A549 (cell line): Measurements from ENCODE around the gene CHP2.

Experiments used
- BHLHE40 ChIP-seq: IDR thresholded peaks from 2 replicates; pipeline ENCODE4 v1.6.1; 2012; ENCODE audit warnings: low read depth, low read length, inconsistent platforms
- CHD2 ChIP-seq: fragments of 150-350 bp; IDR thresholded peaks from 2 replicates; pipeline ENCODE4 v1.6.1; 2014; ENCODE audit warnings: low read length; ENCODE audit not compliant: partially characterized antibody
- JUNB ChIP-seq: fragments of >200 bp; sonication (Bioruptor Twin); formaldehyde crosslinking; IDR thresholded peaks from 2 replicates; pipeline ENCODE4 v1.6.1; 2016
- RCOR1 ChIP-seq: fragments of 150-350 bp; IDR thresholded peaks from 2 replicates; pipeline ENCODE4 v1.6.1; 2014; ENCODE audit warnings: antibody characterized with exemption, low read length, low read depth
- ZC3H11A ChIP-seq: fragments of 450-650 bp; IDR thresholded peaks from 2 replicates; pipeline ENCODE4 v1.6.1; 2014; ENCODE audit warnings: antibody characterized with exemption, mild to moderate bottlenecking
- TF ChIP-seq, protein P1 (sequence below): fragments of 150-350 bp; IDR thresholded peaks from 2 replicates; pipeline ENCODE4 v1.6.1; 2014; ENCODE audit warnings: low read depth, mild to moderate bottlenecking, low read length
- TF ChIP-seq, protein P2 (sequence below): fragments of >200 bp; sonication (Bioruptor Twin); formaldehyde crosslinking; IDR thresholded peaks from 3 replicates; pipeline ENCODE4 v1.5.1; 2016

GRCh38 chr16:23711785-23712184 lies 43.0 kb upstream of the CHP2 start:
- TF ChIP-seq, protein P1, sequence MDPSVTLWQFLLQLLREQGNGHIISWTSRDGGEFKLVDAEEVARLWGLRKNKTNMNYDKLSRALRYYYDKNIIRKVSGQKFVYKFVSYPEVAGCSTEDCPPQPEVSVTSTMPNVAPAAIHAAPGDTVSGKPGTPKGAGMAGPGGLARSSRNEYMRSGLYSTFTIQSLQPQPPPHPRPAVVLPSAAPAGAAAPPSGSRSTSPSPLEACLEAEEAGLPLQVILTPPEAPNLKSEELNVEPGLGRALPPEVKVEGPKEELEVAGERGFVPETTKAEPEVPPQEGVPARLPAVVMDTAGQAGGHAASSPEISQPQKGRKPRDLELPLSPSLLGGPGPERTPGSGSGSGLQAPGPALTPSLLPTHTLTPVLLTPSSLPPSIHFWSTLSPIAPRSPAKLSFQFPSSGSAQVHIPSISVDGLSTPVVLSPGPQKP: no peak
- TF ChIP-seq JUNB: no peak
- no peak for TF ChIP-seq ZC3H11A
- TF ChIP-seq, protein P2, sequence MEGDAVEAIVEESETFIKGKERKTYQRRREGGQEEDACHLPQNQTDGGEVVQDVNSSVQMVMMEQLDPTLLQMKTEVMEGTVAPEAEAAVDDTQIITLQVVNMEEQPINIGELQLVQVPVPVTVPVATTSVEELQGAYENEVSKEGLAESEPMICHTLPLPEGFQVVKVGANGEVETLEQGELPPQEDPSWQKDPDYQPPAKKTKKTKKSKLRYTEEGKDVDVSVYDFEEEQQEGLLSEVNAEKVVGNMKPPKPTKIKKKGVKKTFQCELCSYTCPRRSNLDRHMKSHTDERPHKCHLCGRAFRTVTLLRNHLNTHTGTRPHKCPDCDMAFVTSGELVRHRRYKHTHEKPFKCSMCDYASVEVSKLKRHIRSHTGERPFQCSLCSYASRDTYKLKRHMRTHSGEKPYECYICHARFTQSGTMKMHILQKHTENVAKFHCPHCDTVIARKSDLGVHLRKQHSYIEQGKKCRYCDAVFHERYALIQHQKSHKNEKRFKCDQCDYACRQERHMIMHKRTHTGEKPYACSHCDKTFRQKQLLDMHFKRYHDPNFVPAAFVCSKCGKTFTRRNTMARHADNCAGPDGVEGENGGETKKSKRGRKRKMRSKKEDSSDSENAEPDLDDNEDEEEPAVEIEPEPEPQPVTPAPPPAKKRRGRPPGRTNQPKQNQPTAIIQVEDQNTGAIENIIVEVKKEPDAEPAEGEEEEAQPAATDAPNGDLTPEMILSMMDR: no peak
- TF ChIP-seq CHD2: no peak
- TF ChIP-seq BHLHE40: no peak
- TF ChIP-seq RCOR1: no peak
